Measurements from ENCODE around the gene NAB2. TPM values are rescaled to one million over a fixed set of nuclear protein-coding genes. Genes with fewer than 3 reads are reported as not detected.
A peak's percentile ranks its signal among the peaks of the same experiment; 100 is the strongest.

Gene NAB2
- total RNA-seq, 4 donors from 2014 or later, result 11.8 to 48.0 (median 16.1) TPM

DNA sequence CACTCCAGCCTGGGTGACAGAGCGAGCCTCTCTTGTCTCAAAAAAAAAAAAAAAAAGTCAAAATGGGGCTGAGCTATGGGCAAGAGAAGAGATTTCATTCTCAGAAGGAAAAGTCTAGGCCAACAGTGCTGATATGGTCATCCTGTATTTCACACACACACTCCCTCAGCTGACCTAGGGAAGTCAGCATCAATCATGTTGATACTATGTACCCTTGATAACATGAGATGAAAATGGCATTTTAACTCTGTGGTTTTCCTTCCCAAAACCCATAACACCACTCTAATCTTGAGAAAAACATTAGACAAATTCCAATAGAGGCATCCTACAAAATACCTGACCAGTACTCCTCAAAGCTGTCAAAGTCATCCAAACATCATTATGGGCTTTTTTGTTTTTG lies 8.1 kb upstream of the NAB2 start:
- WGBS, 2 donors, result 97% methylated on average over 1 of the region's 1 CpG
- Histone ChIP-seq H3K27ac (no peak overlapping the region), H3K4me1 (peaks cover 11 to 15% of the 10 kb centered on the region in 2 donors), H3K9me3 (no peaks in the 10 kb centered on the region), H3K36me3 (no peaks in the 10 kb centered on the region), H3K27me3 (no peaks in the 10 kb centered on the region), H3K4me3 (replicated peaks in 1 of 3) (no peak overlapping the region)
- DNase-seq, result no peak
- TF ChIP-seq, protein P1, sequence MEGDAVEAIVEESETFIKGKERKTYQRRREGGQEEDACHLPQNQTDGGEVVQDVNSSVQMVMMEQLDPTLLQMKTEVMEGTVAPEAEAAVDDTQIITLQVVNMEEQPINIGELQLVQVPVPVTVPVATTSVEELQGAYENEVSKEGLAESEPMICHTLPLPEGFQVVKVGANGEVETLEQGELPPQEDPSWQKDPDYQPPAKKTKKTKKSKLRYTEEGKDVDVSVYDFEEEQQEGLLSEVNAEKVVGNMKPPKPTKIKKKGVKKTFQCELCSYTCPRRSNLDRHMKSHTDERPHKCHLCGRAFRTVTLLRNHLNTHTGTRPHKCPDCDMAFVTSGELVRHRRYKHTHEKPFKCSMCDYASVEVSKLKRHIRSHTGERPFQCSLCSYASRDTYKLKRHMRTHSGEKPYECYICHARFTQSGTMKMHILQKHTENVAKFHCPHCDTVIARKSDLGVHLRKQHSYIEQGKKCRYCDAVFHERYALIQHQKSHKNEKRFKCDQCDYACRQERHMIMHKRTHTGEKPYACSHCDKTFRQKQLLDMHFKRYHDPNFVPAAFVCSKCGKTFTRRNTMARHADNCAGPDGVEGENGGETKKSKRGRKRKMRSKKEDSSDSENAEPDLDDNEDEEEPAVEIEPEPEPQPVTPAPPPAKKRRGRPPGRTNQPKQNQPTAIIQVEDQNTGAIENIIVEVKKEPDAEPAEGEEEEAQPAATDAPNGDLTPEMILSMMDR (IDR thresholded peaks at IDR 0.05), result no peak
- TF ChIP-seq POLR2A (IDR thresholded peaks at IDR 0.05), result no peak
- intact Hi-C loops (cut with DNase I), result no loop called here

DNA sequence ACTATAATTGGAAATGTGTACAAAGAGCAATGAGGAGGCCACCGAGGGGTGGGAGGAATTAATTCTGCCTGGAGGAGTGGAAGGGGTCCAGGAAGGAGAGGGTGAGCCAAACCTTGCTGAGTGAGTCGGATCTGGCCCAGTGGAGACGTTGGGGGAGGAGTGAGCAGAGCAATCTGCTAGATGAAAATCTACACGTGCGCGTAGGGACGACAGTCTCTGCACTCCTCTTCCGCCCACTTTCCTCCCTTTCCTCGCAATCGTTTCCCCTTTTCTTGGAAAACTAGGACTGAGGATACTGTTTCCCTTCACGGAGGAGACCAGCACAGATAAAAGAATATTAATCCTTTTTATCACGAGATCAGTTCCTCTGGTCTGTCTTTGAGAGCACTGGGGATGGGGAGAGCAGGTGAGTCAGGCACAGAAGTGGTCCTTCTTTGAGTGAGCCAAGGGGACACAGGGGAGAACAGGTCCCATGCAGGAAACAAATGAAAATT lies 2.9 kb upstream of the NAB2 start:
- Histone ChIP-seq H3K4me3 (replicated peaks in 1 of 3) (peak overlapping the region in 1 of 3 donors; percentile 80), H3K36me3 (peaks cover 0 to under 1% of the 10 kb centered on the region in 2 donors), H3K9me3 (no peaks in the 10 kb centered on the region), H3K27ac (peak overlapping the region; percentile 98 to 100 (median 99)), H3K4me1 (peaks cover 21 to 23% of the 10 kb centered on the region in 2 donors), H3K27me3 (no peaks in the 10 kb centered on the region)
- WGBS, 2 donors, result 12 to 13% methylated on average over 12 of the region's 12 CpGs
- peak; percentile 69 to 75 for DNase-seq
- TF ChIP-seq, protein P1 (IDR thresholded peaks at IDR 0.05), result no peak
- TF ChIP-seq POLR2A (IDR thresholded peaks at IDR 0.05), result no peak
- intact Hi-C loops (cut with DNase I), result no loop called here

DNA sequence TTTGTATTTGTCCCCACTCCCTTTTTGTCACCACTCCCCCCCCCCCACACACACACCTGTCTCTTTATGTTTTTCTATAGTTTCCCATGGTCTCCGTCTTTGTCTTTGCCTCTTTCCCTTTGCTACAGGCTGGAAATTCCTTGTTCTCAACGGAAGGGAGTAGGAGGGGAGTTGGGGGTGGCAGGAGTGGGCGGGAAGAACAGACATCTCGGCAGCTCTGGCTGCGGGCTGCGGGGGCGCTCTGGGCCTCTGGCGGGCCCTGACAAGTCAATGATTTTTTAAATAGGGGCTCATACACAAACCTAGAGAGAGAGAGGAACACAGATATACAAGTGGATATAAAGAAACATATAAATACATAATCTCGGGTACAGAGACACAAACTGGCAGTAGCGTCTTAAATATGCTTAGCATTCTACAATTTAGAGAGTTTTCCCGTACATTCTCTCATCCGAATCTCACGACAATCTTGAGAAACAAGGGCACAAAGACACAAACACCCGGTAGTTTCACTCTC lies 2.4 kb upstream of the NAB2 start:
- Histone ChIP-seq H3K27me3 (no peaks in the 10 kb centered on the region), H3K36me3 (peaks cover 0 to 5% of the 10 kb centered on the region in 2 donors), H3K9me3 (no peaks in the 10 kb centered on the region), H3K4me1 (peaks cover 26 to 28% of the 10 kb centered on the region in 2 donors), H3K27ac (peak overlapping the region; percentile 98 to 100 (median 99)), H3K4me3 (replicated peaks in 1 of 3) (peak overlapping the region; percentile 22 to 85 (median 80))
- intact Hi-C loops (cut with DNase I), result no loop called here
- TF ChIP-seq, protein P1 (IDR thresholded peaks at IDR 0.05), result peak in 2 of 6 experiments; percentile 7 to 37
- TF ChIP-seq POLR2A (IDR thresholded peaks at IDR 0.05), result no peak
- DNase-seq, result peak; percentile 76 to 81
- 0 to 1% methylated on average over 14 of the region's 14 CpGs for WGBS, 2 donors

DNA sequence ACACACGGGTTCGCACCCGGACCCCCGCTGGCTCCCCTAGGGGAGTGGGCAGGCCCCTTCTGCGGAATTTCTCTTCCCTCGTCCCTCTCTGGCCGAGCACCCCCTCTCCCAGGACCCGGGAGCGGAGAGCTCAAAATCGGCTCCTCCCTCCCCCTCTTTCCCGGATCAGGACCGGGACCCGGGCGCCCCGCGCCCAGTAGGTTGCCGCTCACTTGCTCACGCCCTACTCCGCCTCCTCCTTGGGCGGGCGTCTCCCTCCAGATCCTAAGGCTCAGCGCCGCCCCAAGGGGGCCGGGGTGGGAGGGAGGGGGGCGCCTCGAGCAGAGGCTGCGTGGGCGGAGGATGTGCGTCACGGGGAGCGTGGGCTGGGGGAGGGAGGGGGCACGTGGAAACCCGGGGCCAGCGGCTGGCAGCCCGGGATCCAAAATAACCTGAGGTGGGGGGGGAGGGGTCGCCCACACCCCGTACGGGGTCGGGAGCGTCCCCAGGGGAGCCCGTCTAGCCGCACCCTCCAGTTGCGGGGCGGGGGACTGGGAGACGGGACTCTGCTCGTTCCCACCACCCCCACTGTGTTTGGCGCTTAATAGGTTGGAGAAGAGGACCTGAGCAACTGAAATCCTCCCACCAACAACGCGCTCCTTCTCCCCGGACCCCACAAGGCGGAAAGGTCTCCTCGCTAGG lies 1.8 kb upstream of the NAB2 start:
- no peaks in the 10 kb centered on the region for H3K27me3 ChIP-seq
- peaks cover 2 to 10% of the 10 kb centered on the region in 2 donors for H3K36me3 ChIP-seq
- peak; percentile 94 to 95 for DNase-seq
- TF ChIP-seq, protein P1 (IDR thresholded peaks at IDR 0.05), result no peak
- TF ChIP-seq POLR2A (IDR thresholded peaks at IDR 0.05), result peak in 1 of 2 donors; percentile 73
- peak overlapping the region; percentile 22 to 85 (median 80) for H3K4me3 ChIP-seq (replicated peaks in 1 of 3)
- WGBS, 2 donors, result 1% methylated on average over 22 to 29 of the region's 52 CpGs
- no peaks in the 10 kb centered on the region for H3K9me3 ChIP-seq
- peaks cover 28 to 32% of the 10 kb centered on the region in 2 donors for H3K4me1 ChIP-seq
- intact Hi-C loops (cut with DNase I), result no loop called here
- peak overlapping the region; percentile 98 to 100 (median 99) for H3K27ac ChIP-seq

Measured in thyroid gland (tissue), 4 donors.